PC-3 (cell line): ENCODE results near the gene LRRC8B.
"Not testable (repeated sequence)": the region's sequence is repeated elsewhere in the genome, so short reads cannot be mapped to it uniquely, and the experiment has no call there.

Experiments
- CTCF ChIP-seq: fragments of 300-600 bp; sonication (generic); conservative IDR thresholded peaks from 2 replicates; pipeline ENCODE4 v1.5.1; 2017; ENCODE audit warnings: antibody characterized with exemption, low read depth, mild to moderate bottlenecking, low read length
- EZH2 ChIP-seq: fragments of 300-600 bp; sonication (generic); IDR thresholded peaks from one replicate; pipeline ENCODE4 v1.6.1; 2017; ENCODE audit warnings: antibody characterized with exemption, mild to moderate bottlenecking, low read length; ENCODE audit not compliant: unreplicated experiment
- EZH2phosphoT487 ChIP-seq: fragments of 300-600 bp; sonication (generic); IDR thresholded peaks from 2 replicates; pipeline ENCODE4 v1.6.1; 2018; ENCODE audit warnings: mild to moderate bottlenecking, antibody characterized with exemption, low read length, borderline replicate concordance

- TF ChIP-seq CTCF, EZH2, EZH2phosphoT487: not testable (repeated sequence)
Measured at GRCh38 chr1:89521977-89522376, 2.7 kb upstream of the LRRC8B start.
